K562 (cell line): Measurements from ENCODE around the gene DNASE1L3. TPM values are rescaled to one million over a fixed set of nuclear protein-coding genes. Genes with fewer than 3 reads are reported as not detected.

Source experiments
- ATAC-seq: fragments of 200-7000 bp; cut with Tn5 transposase; 3 replicates; pipeline ENCODE4 v1.9.1; 2020; ENCODE audit warnings: moderate library complexity
- BruUV-seq: library from RNA; stranded (reverse); fragments of 400-500 nt; replicated peaks from 2 replicates; lab custom pipeline; 2021; lab: Mats Ljungman, UMichigan
- CTCF ChIA-PET: fragments of 300-600 bp; formaldehyde crosslinking; extraction: SDS; loops from one replicate; lab custom pipeline; 2021; ENCODE audit warnings: low intra/inter-chr PET ratio; lab: Yijun Ruan, JAX
- POLR2A ChIA-PET: fragments of 300-600, 350-650 bp; sonication (Branson Sonifier 250); formaldehyde crosslinking; extraction: SDS; loops from one replicate; lab custom pipeline; 2021; ENCODE audit warnings: antibody characterized with exemption, inconsistent platforms; lab: Yijun Ruan, JAX
- DNase-seq, 4 experiments: peaks; one replicate each; pipeline versions ENCODE4 v3.0.0 to v3.0.0-alpha.2; 2011 to 2018; ENCODE audit warnings: low spot score in 3 of 4, mixed read lengths in 3 of 4; ENCODE audit errors: extremely low read depth in 1 of 4
- FAIRE-seq: peaks from 2 replicates; lab custom pipeline; 2011; peaks lifted over from hg19 to GRCh38; lab: Jason Lieb, UNC
- H2AFZ ChIP-seq: 2 replicates; pipeline ENCODE4 v1.6.0; 2011; ENCODE audit warnings: low read depth, low read length, control low read depth, inconsistent platforms
- H3K27ac ChIP-seq: fragments of 200-600 bp; 3 replicates; pipeline ENCODE4 v1.8.0; 2011; ENCODE audit warnings: low read depth, mild to moderate bottlenecking, control low read depth, inconsistent platforms, low read length, moderate library complexity, mixed read lengths; ENCODE audit errors: extremely low read depth
- H3K27me3 ChIP-seq, 2 experiments: fragments of 300-600 bp in 1 of 2; 2 replicates in 1 of 2; 3 replicates in 1 of 2; pipeline versions ENCODE4 v1.6.0 to v1.8.0; 2011; ENCODE audit warnings: inconsistent platforms in 2 of 2, low read length in 2 of 2, mild to moderate bottlenecking in 1 of 2, mixed read lengths in 1 of 2, moderate library complexity in 1 of 2; ENCODE audit not compliant: control insufficient read depth in 2 of 2, insufficient read depth in 2 of 2
- H3K36me3 ChIP-seq: fragments of 300-600 bp; 3 replicates; pipeline ENCODE4 v1.8.0; 2011; ENCODE audit warnings: mild to moderate bottlenecking, low read length, inconsistent platforms; ENCODE audit not compliant: control insufficient read depth, insufficient read depth
- H3K4me1 ChIP-seq, 2 experiments: fragments of 200-600 bp in 1 of 2; replicated peaks in 1 of 2; 2 replicates in 1 of 2; 3 replicates in 1 of 2; pipeline versions ENCODE4 v1.5.1 to v1.8.0; 2011; ENCODE audit warnings: inconsistent platforms in 2 of 2, low read length in 2 of 2, mild to moderate bottlenecking in 1 of 2, mixed read lengths in 1 of 2, moderate library complexity in 1 of 2; ENCODE audit not compliant: control insufficient read depth in 2 of 2, insufficient read depth in 2 of 2
- H3K4me2 ChIP-seq: 2 replicates; pipeline ENCODE4 v1.6.1; 2011; ENCODE audit warnings: low read length, control low read depth, inconsistent platforms, mixed read lengths; ENCODE audit not compliant: insufficient read depth
- H3K4me3 ChIP-seq: fragments of 200-600 bp; sonication (generic), shearing (Covaris generic); 2 replicates; pipeline ENCODE4 v1.5.1; 2016; ENCODE audit warnings: control low read depth, inconsistent platforms
- H3K79me2 ChIP-seq: fragments of 200-600 bp; 3 replicates; pipeline ENCODE4 v1.8.0; 2011; ENCODE audit warnings: low read length, inconsistent platforms; ENCODE audit not compliant: control insufficient read depth, insufficient read depth
- H3K9ac ChIP-seq, 2 experiments: 2 replicates each; pipeline versions ENCODE4 v1.6.0 to v1.6.1; 2011; ENCODE audit warnings: low read depth in 2 of 2, low read length in 2 of 2, control low read depth in 1 of 2, inconsistent platforms in 1 of 2, mild to moderate bottlenecking in 1 of 2, mixed read lengths in 1 of 2; ENCODE audit not compliant: insufficient read depth in 1 of 2
- H3K9me1 ChIP-seq: one replicate; pipeline ENCODE4 v1.6.0; 2011; ENCODE audit warnings: inconsistent platforms, mild to moderate bottlenecking, low read length, moderate library complexity; ENCODE audit not compliant: control insufficient read depth, insufficient read depth
- H3K9me3 ChIP-seq: replicated peaks from 2 replicates; pipeline ENCODE4 v1.5.1; 2011; ENCODE audit warnings: low read depth, low read length, inconsistent platforms; ENCODE audit not compliant: control insufficient read depth, insufficient read depth
- H4K20me1 ChIP-seq: replicated peaks from 2 replicates; pipeline ENCODE4 v1.6.1; 2011; ENCODE audit warnings: low read length, inconsistent platforms, mixed read lengths; ENCODE audit not compliant: control insufficient read depth, insufficient read depth
- CCNT2 ChIP-seq: IDR thresholded peaks from 2 replicates; pipeline ENCODE4 v1.6.1; 2011; ENCODE audit warnings: borderline replicate concordance, low read depth, mild to moderate bottlenecking, moderate library complexity, mixed read lengths, low read length; ENCODE audit not compliant: insufficient read length; ENCODE audit errors: extremely low read depth
- CSDE1 ChIP-seq, 2 experiments: fragments of 450-650 bp; IDR thresholded peaks; 2 replicates each; pipeline ENCODE4 v1.6.1; 2016; ENCODE audit warnings: mild to moderate bottlenecking in 1 of 2
- EP300 ChIP-seq: IDR thresholded peaks from 2 replicates; pipeline ENCODE4 v1.6.1; 2012; ENCODE audit warnings: low read length, improper control_type of control experiment
- GABPB2 ChIP-seq: fragments of 250-450 bp; sonication (Bioruptor Pico); conservative IDR thresholded peaks from 2 replicates; pipeline ENCODE4 v1.5.1; 2021; ENCODE audit warnings: mild to moderate bottlenecking
- KAT7 ChIP-seq: sonication (generic); formaldehyde crosslinking; IDR thresholded peaks from 2 replicates; pipeline ENCODE4 v1.8.0; 2022; ENCODE audit warnings: missing genetic modification reagents, mild to moderate bottlenecking, borderline replicate concordance
- MECOM ChIP-seq: fragments of 250-450 bp; sonication (Bioruptor Pico); IDR thresholded peaks from 2 replicates; pipeline ENCODE4 v1.8.0; 2022; ENCODE audit warnings: inconsistent platforms
- MITF ChIP-seq: IDR thresholded peaks from 2 replicates; pipeline ENCODE4 v1.6.1; 2014; ENCODE audit warnings: antibody characterized with exemption
- MTF1 ChIP-seq: fragments of 250-450 bp; sonication (Bioruptor Pico); IDR thresholded peaks from 2 replicates; pipeline ENCODE4 v1.9.0; 2021; ENCODE audit warnings: moderate library complexity, mild to moderate bottlenecking, inconsistent platforms, borderline replicate concordance
- PREB ChIP-seq: sonication (generic); formaldehyde crosslinking; IDR thresholded peaks from 2 replicates; pipeline ENCODE4 v1.8.1; 2023; ENCODE audit warnings: mild to moderate bottlenecking, missing genetic modification reagents
- SRSF1 ChIP-seq: fragments of 200-400 bp; formaldehyde crosslinking; IDR thresholded peaks from 2 replicates; pipeline ENCODE4 v1.6.1; 2017; ENCODE audit warnings: mild to moderate bottlenecking, low read depth, low read length, moderate library complexity
- TAL1 ChIP-seq: fragments of 450-650 bp; IDR thresholded peaks from 2 replicates; pipeline ENCODE4 v1.6.1; 2016; ENCODE audit warnings: mild to moderate bottlenecking
- ZC3H4 ChIP-seq: sonication (generic); formaldehyde crosslinking; IDR thresholded peaks from 2 replicates; pipeline ENCODE4 v1.9.0; 2021; ENCODE audit warnings: missing genetic modification reagents, borderline replicate concordance
- ZNF217 ChIP-seq: sonication (generic); formaldehyde crosslinking; IDR thresholded peaks from 2 replicates; pipeline ENCODE4 v1.8.0; 2022; ENCODE audit warnings: mild to moderate bottlenecking, missing genetic modification reagents
- ZNF347 ChIP-seq: fragments of 450-650 bp; formaldehyde crosslinking; IDR thresholded peaks from 2 replicates; pipeline ENCODE4 v1.4.0; 2020; ENCODE audit warnings: low read depth, mild to moderate bottlenecking, moderate library complexity
- ZNF408 ChIP-seq: fragments of 250-450 bp; sonication (Bioruptor Pico); IDR thresholded peaks from 2 replicates; pipeline ENCODE4 v1.4.0; 2020; ENCODE audit warnings: low read depth, mild to moderate bottlenecking, moderate library complexity
- ZNF740 ChIP-seq, 3 experiments: fragments of 200-800 bp in 1 of 3; sonication (Bioruptor generic) in 1 of 3; sonication (generic) in 1 of 3; formaldehyde crosslinking in 1 of 3; IDR thresholded peaks; 2 replicates each; pipeline versions ENCODE4 v1.6.1 to v1.8.0; 2016 to 2022; ENCODE audit warnings: mild to moderate bottlenecking in 2 of 3, missing compliant biosample characterization in 2 of 3, missing genetic modification characterization in 2 of 3, missing genetic modification reagents in 1 of 3
- ZNF785 ChIP-seq: fragments of 250-450 bp; sonication (Bioruptor Pico); IDR thresholded peaks from 2 replicates; pipeline ENCODE4 v1.4.0; 2020; ENCODE audit warnings: mild to moderate bottlenecking
- WGBS: fragments of 100-300 bp; shearing (Covaris generic); methylation state at CpG from one replicate; pipeline ENCODE4 v1.1.6; 2016; ENCODE audit warnings: low coverage, mixed read lengths; ENCODE audit not compliant: insufficient coverage; ENCODE audit errors: missing lambda C conversion rate; 5-methylcytosine and 5-hydroxymethylcytosine counted together
- in situ Hi-C: fragments of 300-500 bp; cut with MboI; formaldehyde crosslinking; loops from 4 replicates; pipeline ENCODE4 v1.15.0; 2018; ENCODE audit warnings: inconsistent platforms, mixed read lengths
- intact Hi-C: fragments of 100-400 bp; cut with micrococcal nuclease; formaldehyde crosslinking; loops from 2 replicates; pipeline ENCODE4 v1.14.2; 2022
- polyA plus RNA-seq, 8 experiments: library from polyadenylated mRNA; depleted of rRNA in 4 of 8; stranded (reverse) in 5 of 8; unstranded in 3 of 8; fragments of >200 nt; fragmentation: Nextera tagmentation in 2 of 8; fragmentation: Illumina TruSeq in 1 of 8; extraction: Ambion mirVana in 2 of 8; extraction: Trizol in 1 of 8; gene quantifications; 2 replicates each; pipeline versions ENCODE4 v1.2.1 to v1.2.3, GENCODE V29; 2011 to 2014; ENCODE audit warnings: inconsistent platforms in 1 of 8, missing spikeins in 1 of 8
- total RNA-seq, 7 experiments: library from RNA; depleted of rRNA in 6 of 7; stranded (reverse); fragments of >200 nt in 6 of 7; fragmentation: Illumina TruSeq in 2 of 7; extraction: Trizol in 2 of 7; gene quantifications; 2 replicates each; pipeline versions ENCODE4 v1.2.1 to v1.2.3, GENCODE V29; 2011 to 2021; ENCODE audit warnings: low replicate concordance in 1 of 7
- TF ChIP-seq, protein P1 (sequence below): sonication (generic); formaldehyde crosslinking; IDR thresholded peaks from 2 replicates; pipeline ENCODE4 v1.8.0; 2022; ENCODE audit warnings: missing genetic modification reagents, mild to moderate bottlenecking, moderate library complexity, borderline replicate concordance

Gene DNASE1L3
- total and polyA plus RNA-seq, 9 of the 15 experiments (the other 6 are each of a cell fraction or from before 2014, with no cell fraction given): 0.06 TPM; not detected in 8

DNA sequence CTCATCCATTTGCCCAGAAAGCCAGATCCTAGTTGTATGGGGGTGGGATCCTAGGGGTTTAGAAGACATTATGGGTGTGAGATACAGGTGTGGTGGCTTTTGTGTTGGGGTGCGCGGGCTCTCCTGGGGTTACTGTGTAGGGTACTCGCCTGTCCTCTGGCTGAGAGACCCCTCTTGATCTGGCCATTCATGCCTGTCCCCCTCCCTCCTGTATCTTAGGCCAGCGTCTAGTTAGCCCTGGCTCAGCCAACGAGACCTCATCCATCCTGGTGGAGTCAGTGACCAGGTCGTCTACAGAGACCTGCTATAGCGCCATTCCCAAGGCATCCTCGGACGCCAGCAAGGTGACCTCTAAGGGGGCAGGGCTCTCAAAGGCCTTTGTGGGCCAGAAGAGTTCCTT is 41.4 kb downstream of the DNASE1L3 start (continued):
- TF ChIP-seq, protein P1, sequence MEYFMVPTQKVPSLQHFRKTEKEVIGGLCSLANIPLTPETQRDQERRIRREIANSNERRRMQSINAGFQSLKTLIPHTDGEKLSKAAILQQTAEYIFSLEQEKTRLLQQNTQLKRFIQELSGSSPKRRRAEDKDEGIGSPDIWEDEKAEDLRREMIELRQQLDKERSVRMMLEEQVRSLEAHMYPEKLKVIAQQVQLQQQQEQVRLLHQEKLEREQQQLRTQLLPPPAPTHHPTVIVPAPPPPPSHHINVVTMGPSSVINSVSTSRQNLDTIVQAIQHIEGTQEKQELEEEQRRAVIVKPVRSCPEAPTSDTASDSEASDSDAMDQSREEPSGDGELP (CRISPR knock-in tag): no peak
- TF ChIP-seq CSDE1 (IDR thresholded peaks at IDR 0.05): no peak
- no peak for TF ChIP-seq GABPB2 (CRISPR knock-in tag)
- no peak for TF ChIP-seq TAL1
- TF ChIP-seq ZNF408: no peak
- TF ChIP-seq PREB: no peak
- TF ChIP-seq, all 486 proteins: peak for 0

DNA sequence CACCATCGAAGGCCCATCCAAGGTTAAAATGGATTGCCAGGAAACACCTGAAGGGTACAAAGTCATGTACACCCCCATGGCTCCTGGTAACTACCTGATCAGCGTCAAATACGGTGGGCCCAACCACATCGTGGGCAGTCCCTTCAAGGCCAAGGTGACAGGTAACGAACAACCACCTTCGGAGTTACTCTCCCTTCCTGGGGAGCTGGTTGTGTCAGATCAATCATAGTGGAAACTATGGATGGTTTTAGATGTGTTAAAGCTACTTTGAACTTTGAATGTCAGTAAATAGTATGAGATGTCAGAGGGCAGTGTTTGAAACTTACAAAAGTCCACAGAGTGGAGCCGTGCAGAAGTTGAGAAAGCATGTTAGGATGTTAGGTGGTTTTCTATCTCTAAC is 42.3 kb downstream of the DNASE1L3 start:
- CTCF ChIA-PET: no interaction called here
- no peak overlapping the region for H3K27ac ChIP-seq
- no peaks in the 10 kb centered on the region for H3K27me3 ChIP-seq
- POLR2A ChIA-PET: interaction anchor here (1.0 kb wide), 1 partner anchor 9 kb away, joined by 6 read pairs; no protein-coding TSS in a partner anchor
- no peak overlapping the region for H3K4me2 ChIP-seq
- no peaks in the 10 kb centered on the region for H3K79me2 ChIP-seq
- in situ Hi-C loops (loop anchor here (25.0 kb wide), 1 partner anchor 156 kb away; the partner anchor contains the start of gene FLNB), intact Hi-C loops (no loop called here)
- ATAC-seq: no peak
- no peaks in the 10 kb centered on the region for H4K20me1 ChIP-seq
- H3K9me1 ChIP-seq: peaks cover 5% of the 10 kb centered on the region
- 79% methylated on average over 7 of the region's 7 CpGs for WGBS
- peaks cover 50% of the 10 kb centered on the region; the same call in 2 of the 3 replicates for H3K36me3 ChIP-seq
- peaks cover 24 to 31% of the 10 kb centered on the region in 2 experiments; a peak in 4 of 5 replicates for H3K4me1 ChIP-seq
- BruUV-seq: no TSS peak
- H3K9me3 ChIP-seq: no peaks in the 10 kb centered on the region; the same call in 1 of the 2 replicates
- FAIRE-seq: no peak
- H3K9ac ChIP-seq: no peak overlapping the region
- no peak for DNase-seq
- no peak overlapping the region for H2AFZ ChIP-seq
- no peak overlapping the region for H3K4me3 ChIP-seq
- no peak for TF ChIP-seq ZNF740 (CRISPR knock-in tag; IDR thresholded peaks at IDR 0.05)
- TF ChIP-seq ZNF740 (tag; IDR thresholded peaks at IDR 0.05): no peak
- TF ChIP-seq ZNF217 (CRISPR knock-in tag): no peak
- no peak for TF ChIP-seq ZC3H4 (CRISPR knock-in tag)
- no peak for TF ChIP-seq ZNF785 (CRISPR knock-in tag)
- no peak for TF ChIP-seq MTF1 (CRISPR knock-in tag)
- no peak for TF ChIP-seq EP300
- no peak for TF ChIP-seq ZNF347 (CRISPR knock-in tag)
- TF ChIP-seq MECOM (CRISPR knock-in tag): no peak
- no peak for TF ChIP-seq SRSF1
- no peak for TF ChIP-seq MITF
- no peak for TF ChIP-seq KAT7 (CRISPR knock-in tag)
- no peak for TF ChIP-seq CCNT2
